HG02678 (cell line): ENCODE results near the gene KIAA0513.

ENCODE experiments used
- ATAC-seq: cut with Tn5 transposase; IDR thresholded peaks from one replicate; pipeline ENCODE4 v1.9.1; 2021; ENCODE audit warnings: mild to moderate bottlenecking, moderate library complexity; ENCODE audit not compliant: unreplicated experiment

KIAA0513 gene

GRCh38 chr16:85004587-85005205, 22.9 kb upstream of the KIAA0513 start:
- no peak for ATAC-seq

- ATAC-seq = no peak
Measured at GRCh38 chr16:85005285-85006069, 22.1 kb upstream of the KIAA0513 start.

- ATAC-seq = no peak
Measured at GRCh38 chr16:85006639-85007038, 21.0 kb upstream of the KIAA0513 start.

- no peak for ATAC-seq
Measured at GRCh38 chr16:85007496-85008214, 19.9 kb upstream of the KIAA0513 start.

GRCh38 chr16:85008271-85008670, 19.3 kb upstream of the KIAA0513 start:
- ATAC-seq = no peak

- no peak for ATAC-seq
Measured at GRCh38 chr16:85010446-85010930, 17.1 kb upstream of the KIAA0513 start.

- peak; percentile 95 for ATAC-seq
Measured at GRCh38 chr16:85010931-85011845, 16.4 kb upstream of the KIAA0513 start, which contains the start of gene ZDHHC7. Gene ZDHHC7, minus strand, starts transcription at chr16:85011535. Its CDS starts 20,917 bp downstream, at chr16:84990618.

GRCh38 chr16:85011846-85012284, 15.7 kb upstream of the KIAA0513 start:
- ATAC-seq = no peak

- no peak for ATAC-seq
Measured at GRCh38 chr16:85014311-85014710, 13.3 kb upstream of the KIAA0513 start.

- no peak for ATAC-seq
Measured at GRCh38 chr16:85015481-85016187, 12.0 kb upstream of the KIAA0513 start.

- ATAC-seq = peak; percentile 68
Measured at GRCh38 chr16:85017151-85017550, 10.4 kb upstream of the KIAA0513 start.

- no peak for ATAC-seq
Measured at GRCh38 chr16:85017633-85018032, 10.0 kb upstream of the KIAA0513 start.

GRCh38 chr16:85018529-85019236, 8.9 kb upstream of the KIAA0513 start:
- no peak for ATAC-seq

GRCh38 chr16:85019659-85020245, 7.8 kb upstream of the KIAA0513 start:
- ATAC-seq = no peak

GRCh38 chr16:85025781-85026653, 1.6 kb upstream of the KIAA0513 start:
- no peak for ATAC-seq

GRCh38 chr16:85026703-85027102, 892 bp upstream of the KIAA0513 start:
- no peak for ATAC-seq

GRCh38 chr16:85027958-85028684, 526 bp downstream of the KIAA0513 start:
- no peak for ATAC-seq
